Gastrocnemius medialis (tissue), 4 donors: Measurements from ENCODE around the gene SUMO3.

Experiments
- POLR2A ChIP-seq, 2 donors: fragments of 450-650 bp; IDR thresholded peaks; one replicate each; pipeline ENCODE4 v1.6.1; 2017; ENCODE audit warnings: antibody characterized with exemption in 2 of 2, mild to moderate bottlenecking in 2 of 2, moderate library complexity in 2 of 2
- TF ChIP-seq, protein P1 (sequence below), 5 experiments: fragments of 450-650 bp in 3 of 5; fragments of 200-600 bp in 2 of 5; sonication (generic) in 2 of 5; IDR thresholded peaks in 4 of 5; conservative IDR thresholded peaks in 1 of 5; 1 replicate in 4 of 5; 2 replicates in 1 of 5; pipeline ENCODE4 v1.5.1; 2016 to 2019; ENCODE audit warnings: antibody characterized with exemption in 5 of 5, mild to moderate bottlenecking in 3 of 5, moderate library complexity in 3 of 5

DNA sequence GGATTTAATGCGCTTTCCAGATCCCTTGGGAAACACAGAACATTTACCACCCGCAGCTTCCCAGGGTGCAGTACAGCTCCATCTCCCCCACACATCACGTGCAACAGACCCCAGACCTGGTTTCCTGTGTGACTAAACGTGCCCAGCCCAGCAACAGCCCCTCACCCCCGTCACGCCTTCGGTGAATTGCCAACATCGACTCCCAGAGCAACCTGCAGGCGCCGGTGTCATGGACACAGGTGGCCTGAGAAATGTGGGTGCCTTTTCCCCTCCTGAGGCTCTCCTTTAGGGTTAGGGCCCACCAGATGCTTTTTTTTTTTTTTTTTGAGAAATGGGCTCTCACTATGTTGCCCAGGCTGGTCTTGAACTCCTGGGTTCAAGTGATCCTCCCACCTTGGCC lies 24.2 kb upstream of the SUMO3 start:
- TF ChIP-seq, protein P1, sequence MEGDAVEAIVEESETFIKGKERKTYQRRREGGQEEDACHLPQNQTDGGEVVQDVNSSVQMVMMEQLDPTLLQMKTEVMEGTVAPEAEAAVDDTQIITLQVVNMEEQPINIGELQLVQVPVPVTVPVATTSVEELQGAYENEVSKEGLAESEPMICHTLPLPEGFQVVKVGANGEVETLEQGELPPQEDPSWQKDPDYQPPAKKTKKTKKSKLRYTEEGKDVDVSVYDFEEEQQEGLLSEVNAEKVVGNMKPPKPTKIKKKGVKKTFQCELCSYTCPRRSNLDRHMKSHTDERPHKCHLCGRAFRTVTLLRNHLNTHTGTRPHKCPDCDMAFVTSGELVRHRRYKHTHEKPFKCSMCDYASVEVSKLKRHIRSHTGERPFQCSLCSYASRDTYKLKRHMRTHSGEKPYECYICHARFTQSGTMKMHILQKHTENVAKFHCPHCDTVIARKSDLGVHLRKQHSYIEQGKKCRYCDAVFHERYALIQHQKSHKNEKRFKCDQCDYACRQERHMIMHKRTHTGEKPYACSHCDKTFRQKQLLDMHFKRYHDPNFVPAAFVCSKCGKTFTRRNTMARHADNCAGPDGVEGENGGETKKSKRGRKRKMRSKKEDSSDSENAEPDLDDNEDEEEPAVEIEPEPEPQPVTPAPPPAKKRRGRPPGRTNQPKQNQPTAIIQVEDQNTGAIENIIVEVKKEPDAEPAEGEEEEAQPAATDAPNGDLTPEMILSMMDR (IDR thresholded peaks at IDR 0.05 in 4 of 5, conservative IDR thresholded peaks at IDR 0.05 in 1 of 5) = no peak
- no peak for TF ChIP-seq POLR2A (IDR thresholded peaks at IDR 0.05)
